CD4-positive, alpha-beta T cell treated with Interferon gamma for 1 hour (primary cell): ENCODE results near the gene PTPRM.

ENCODE experiments used
- DNase-seq: peaks from one replicate; pipeline ENCODE4 v3.0.0-alpha.2; 2020

Gene PTPRM

GRCh38 chr18:8073167-8073566 lies 506.1 kb downstream of the PTPRM start:
- no peak for DNase-seq

- no peak for DNase-seq
These were observed 513.0 kb downstream of the PTPRM start for GRCh38 chr18:8080092-8080491.

GRCh38 chr18:8081267-8081666 lies 514.2 kb downstream of the PTPRM start:
- no peak for DNase-seq

GRCh38 chr18:8081872-8082553 lies 514.9 kb downstream of the PTPRM start:
- DNase-seq = no peak

- no peak for DNase-seq
These were observed 517.0 kb downstream of the PTPRM start for GRCh38 chr18:8084160-8084559.

- DNase-seq = no peak
These were observed 521.5 kb downstream of the PTPRM start for GRCh38 chr18:8088626-8089025.

GRCh38 chr18:8091035-8091434 lies 523.9 kb downstream of the PTPRM start:
- no peak for DNase-seq

- DNase-seq = no peak
These were observed 528.9 kb downstream of the PTPRM start for GRCh38 chr18:8095947-8096570.

- DNase-seq = no peak
These were observed 530.3 kb downstream of the PTPRM start for GRCh38 chr18:8097399-8097798.

- DNase-seq = no peak
These were observed 530.8 kb downstream of the PTPRM start for GRCh38 chr18:8097927-8098326.

GRCh38 chr18:8106603-8107002 lies 539.5 kb downstream of the PTPRM start:
- no peak for DNase-seq

GRCh38 chr18:8107426-8107825 lies 540.3 kb downstream of the PTPRM start:
- no peak for DNase-seq

- no peak for DNase-seq
These were observed 547.4 kb downstream of the PTPRM start for GRCh38 chr18:8114480-8114879.

GRCh38 chr18:8116341-8117005 lies 549.4 kb downstream of the PTPRM start:
- no peak for DNase-seq

GRCh38 chr18:8117006-8117371 lies 549.9 kb downstream of the PTPRM start:
- no peak for DNase-seq

- no peak for DNase-seq
These were observed 554.0 kb downstream of the PTPRM start for GRCh38 chr18:8121101-8121500.

- no peak for DNase-seq
These were observed 554.9 kb downstream of the PTPRM start for GRCh38 chr18:8121942-8122480.

GRCh38 chr18:8124232-8125146 lies 557.4 kb downstream of the PTPRM start:
- no peak for DNase-seq

GRCh38 chr18:8130096-8130495 lies 563.0 kb downstream of the PTPRM start:
- no peak for DNase-seq

GRCh38 chr18:8133032-8133431 lies 565.9 kb downstream of the PTPRM start:
- DNase-seq = no peak

GRCh38 chr18:8133888-8134287 lies 566.8 kb downstream of the PTPRM start:
- no peak for DNase-seq

GRCh38 chr18:8139127-8139527 lies 572.0 kb downstream of the PTPRM start:
- DNase-seq = no peak

GRCh38 chr18:8139891-8140406 lies 572.8 kb downstream of the PTPRM start:
- DNase-seq = no peak
